HG03521 (cell line): ENCODE data around the gene GOLGA5.

Source experiments
- ATAC-seq: cut with Tn5 transposase; IDR thresholded peaks from one replicate; pipeline ENCODE4 v1.9.1; 2021; ENCODE audit warnings: mild to moderate bottlenecking, moderate library complexity; ENCODE audit not compliant: unreplicated experiment

GOLGA5 gene

DNA sequence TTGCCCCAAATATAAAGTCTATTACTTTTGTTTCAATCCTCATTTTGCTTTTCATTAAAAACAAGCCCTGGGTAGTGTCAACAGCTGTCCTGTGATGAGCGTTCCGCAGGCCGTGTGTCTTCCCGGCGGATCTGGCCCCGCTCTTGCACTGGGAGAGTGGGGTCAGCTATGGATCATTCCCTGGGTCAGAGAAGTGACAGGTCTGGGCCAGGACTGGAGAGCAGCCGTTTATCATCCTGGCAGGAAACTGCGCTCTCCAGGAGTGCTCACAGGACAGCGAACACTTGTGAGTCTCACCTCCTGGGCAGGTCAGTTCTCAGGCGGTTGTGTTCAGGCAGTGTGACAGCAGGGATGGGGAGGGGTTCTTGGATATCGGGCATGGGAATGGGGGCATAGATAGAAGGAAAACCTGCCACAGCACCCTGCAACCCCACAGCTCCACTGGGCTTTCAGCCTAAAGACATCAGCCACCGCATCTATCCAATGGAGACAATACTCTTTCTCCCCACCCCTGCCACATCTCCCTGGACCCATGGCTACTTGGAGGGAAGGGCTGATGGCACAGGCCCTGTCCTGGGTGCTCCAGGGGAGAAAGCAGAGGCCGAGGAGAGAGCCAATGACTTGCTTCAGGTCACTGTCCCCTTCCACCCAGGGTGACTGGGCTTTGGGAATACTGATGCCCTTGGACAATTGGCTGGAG lies 81.0 kb downstream of the GOLGA5 start:
- no peak for ATAC-seq

DNA sequence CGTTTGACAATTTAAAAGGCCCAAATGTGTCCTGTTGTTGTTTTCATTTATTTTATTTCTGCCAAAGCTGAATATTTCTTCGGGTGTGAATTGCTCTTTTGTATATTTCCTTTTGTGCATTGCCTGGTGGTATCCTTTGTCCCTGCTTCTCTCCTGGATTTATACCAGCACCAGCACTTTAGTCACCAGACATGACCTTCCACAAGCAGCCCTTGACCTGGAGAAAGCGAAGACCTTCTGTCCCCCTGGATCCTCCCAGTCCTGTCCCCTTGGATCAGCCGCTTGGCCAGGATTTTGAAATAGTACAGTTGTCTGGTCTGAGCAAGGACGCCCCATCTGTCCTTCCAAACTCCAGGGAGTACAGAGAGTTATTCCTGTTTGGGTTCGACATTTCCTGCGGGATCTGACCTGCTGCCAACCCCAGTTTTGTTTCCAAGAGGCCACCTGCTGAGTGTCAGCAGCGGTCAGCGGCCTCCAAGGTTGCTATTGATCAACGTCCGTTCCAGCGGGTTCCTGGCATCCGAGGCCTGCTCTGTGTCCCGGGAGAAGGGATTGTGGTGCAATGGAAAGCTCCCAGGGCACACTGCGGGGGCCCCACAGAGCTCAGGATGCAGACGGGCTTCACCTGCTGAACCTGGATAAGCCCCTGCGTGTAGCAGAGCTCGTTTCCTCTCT lies 83.8 kb downstream of the GOLGA5 start:
- ATAC-seq = no peak

DNA sequence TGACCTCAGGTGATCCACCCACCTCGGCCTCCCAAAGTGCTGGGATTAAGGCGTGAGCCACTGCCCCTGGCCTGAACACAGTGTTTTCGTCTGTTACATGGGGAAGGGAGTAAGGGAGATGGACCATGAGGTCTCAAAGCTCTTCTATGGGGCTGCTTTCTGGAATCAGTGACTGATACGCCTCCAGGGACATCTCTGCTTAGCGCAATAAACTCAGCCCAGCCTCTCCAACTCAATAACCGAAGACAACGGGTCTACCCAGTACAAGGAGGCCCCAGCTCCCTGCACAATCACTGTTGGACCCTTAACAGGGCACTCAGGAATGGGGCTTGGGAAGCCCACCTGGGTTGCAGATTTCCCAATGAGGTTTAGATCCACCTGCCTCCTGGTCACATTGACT lies 86.2 kb downstream of the GOLGA5 start:
- no peak for ATAC-seq

DNA sequence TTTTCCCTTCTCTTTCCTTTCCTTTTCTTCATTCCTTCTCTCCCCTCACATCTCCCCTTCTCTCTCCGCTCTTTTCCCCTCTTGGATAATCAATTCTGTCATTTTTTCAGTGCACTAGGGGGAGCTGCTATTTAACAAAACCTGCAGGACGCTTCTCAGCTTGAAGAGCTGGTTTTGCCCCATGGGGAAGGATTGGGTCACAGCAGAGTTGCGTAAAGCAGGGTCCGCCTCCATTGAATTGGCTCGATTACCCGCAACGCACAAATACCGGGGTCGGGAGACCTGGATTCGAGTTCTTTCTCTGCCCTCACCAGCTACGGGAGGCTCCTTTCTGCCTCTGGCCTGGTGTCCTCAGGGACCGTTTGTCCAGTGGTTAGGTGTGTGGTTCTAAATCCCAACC lies 86.7 kb downstream of the GOLGA5 start:
- ATAC-seq = no peak

DNA sequence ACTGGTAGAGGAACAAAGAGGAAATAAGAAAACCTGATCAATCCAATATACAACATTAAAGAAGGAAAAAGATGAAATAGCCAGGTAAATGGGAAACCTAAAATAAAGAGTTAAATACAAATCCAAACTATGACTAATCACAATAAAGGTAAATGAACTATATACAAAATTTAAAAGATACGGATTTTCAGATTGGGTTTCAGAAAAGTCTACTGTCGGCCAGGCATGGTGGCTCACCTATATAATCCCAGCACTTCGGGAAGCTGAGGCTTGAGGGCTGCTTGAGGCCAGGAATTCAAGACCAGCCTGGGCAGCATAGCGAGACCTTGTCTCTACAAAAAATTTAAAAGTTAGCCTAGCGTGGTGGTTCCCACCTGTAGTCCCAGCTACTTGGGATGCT lies 89.0 kb downstream of the GOLGA5 start:
- ATAC-seq = no peak

DNA sequence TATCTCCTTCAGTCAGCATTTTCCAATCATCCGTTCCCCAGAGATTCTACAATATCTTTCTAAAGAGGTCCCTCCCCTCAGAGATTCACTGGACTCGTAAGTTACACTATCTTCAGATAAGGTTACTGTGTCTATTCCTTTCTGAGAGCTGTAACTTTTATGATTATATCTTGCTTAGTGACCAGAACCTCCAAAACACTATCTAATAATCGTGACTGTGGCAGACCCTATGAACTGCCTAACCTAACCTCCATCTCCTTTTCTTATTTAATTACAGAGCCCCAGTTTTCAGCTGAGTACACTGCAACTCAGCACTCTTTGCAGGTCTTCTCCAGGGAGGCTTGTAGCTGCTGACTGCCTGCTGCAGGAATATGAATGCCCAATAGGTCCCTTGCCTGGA lies 90.3 kb downstream of the GOLGA5 start:
- ATAC-seq = no peak

DNA sequence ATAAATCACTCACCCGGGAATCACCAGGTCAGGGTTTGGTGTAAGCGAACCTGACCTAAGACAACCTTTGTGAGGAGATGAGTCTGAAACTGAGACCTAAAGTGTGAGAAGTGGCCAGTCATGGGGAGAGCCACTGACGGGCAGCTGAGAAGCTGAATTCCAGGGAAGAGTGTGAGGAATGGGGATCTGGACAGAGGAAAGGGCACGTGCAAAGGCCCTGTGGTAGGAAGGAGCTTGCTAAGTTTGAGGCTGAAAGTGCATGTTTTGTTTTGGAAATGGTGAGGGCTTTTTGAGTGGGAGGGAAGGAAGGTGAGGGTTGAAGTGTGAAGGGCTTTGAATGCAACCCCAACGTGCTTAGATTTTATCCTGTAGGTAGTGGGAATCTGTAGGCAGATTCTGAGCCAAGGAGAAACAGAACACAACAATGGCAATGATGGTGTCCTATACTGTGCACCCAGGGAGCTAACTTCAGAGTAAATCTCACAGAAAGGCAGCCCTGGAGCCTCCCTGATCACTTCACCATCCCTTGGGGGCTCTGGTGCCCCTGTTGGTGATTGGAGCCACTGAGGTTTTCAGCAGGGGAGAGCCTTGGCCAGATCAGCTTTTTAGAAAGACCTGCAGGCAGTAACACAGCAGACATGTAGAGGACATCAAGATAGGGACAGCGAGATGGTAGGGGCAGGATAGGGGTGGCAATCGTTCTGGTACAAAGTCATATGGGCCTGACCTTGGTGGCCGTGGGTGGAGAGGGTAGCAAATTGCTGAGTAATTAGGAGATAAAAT lies 91.4 kb downstream of the GOLGA5 start:
- ATAC-seq = no peak

DNA sequence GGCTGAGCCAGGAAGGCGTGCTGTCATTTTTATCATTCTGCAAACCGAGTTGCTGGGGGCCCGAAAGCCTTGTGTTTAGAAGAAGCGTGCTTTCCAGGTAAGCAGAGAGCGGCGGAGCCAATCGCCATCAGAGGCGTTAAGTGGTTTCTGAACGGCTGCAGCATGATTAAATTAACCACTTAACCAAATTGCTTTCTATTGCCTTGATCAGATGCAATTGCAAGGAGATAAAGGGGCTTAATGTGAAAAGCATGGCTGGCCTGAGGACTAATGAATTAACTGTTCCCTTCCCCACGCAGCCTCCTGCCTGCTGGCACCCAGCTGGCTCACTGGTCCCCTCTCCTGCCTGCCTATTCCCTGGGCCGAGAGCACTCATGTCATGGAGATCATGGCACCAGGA lies 92.2 kb downstream of the GOLGA5 start:
- no peak for ATAC-seq

DNA sequence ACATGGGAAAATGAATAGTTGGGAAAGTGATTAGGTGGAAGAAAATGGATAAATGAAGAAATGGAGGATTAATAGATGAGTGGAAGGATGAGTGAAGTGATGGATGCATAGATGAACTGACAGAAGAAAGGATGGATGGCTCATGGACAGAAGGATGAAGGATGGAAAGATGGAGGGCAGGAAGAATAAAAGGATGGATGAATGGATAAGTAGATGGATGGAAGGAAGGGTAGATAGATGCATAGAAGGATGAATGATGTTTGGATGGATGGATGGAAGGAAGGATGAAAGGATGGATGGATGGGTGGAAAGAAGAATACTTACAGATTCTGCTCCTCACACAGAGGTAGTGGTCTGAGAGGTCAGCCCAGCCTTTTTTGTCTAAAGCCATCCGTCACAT lies 93.1 kb downstream of the GOLGA5 start:
- no peak for ATAC-seq

DNA sequence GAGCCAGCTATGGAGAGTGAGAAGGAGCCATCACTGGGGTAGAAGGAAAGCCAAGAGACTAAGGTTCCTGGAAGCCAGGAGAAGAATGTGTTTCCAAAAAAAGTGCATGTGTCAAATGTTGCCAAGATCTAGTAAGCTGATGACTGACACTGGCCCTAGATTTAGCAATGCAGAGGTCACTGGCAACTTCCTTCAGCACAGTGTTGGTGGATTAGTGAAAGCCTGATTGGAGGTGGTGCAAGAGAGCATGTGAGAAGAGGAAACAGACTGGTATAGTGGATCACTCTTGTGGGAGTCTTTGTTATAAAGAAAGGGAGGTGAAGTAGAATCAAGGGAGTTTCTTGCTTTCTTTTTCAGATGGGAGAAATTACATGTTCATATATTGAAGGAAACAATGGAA lies 94.8 kb downstream of the GOLGA5 start:
- ATAC-seq = no peak
